Esophagus muscularis mucosa (tissue), 4 donors: ENCODE results near the gene KLHL21. TPM values are rescaled to one million over a fixed set of nuclear protein-coding genes. Genes with fewer than 3 reads are reported as not detected.

Experiments
- DNase-seq: peaks from one replicate; pipeline ENCODE4 v3.0.0-alpha.2; 2017; ENCODE audit errors: extremely low spot score
- H3K27ac ChIP-seq, 4 donors: fragments of 200-600 bp; sonication (generic); replicated peaks in 1 of 4; 1 replicate in 3 of 4; 2 replicates in 1 of 4; pipeline ENCODE4 v1.5.1; 2016 to 2019; ENCODE audit warnings: mild to moderate bottlenecking in 1 of 4
- H3K27me3 ChIP-seq, 4 donors: fragments of 200-600 bp; sonication (generic); one replicate each; pipeline versions ENCODE4 v1.5.1 to v1.6.0; 2016 to 2019
- H3K36me3 ChIP-seq, 4 donors: fragments of 200-600 bp; sonication (generic); one replicate each; pipeline ENCODE4 v1.5.1; 2016 to 2019
- H3K4me1 ChIP-seq, 4 donors: fragments of 200-600 bp; sonication (generic); one replicate each; pipeline ENCODE4 v1.5.1; 2016 to 2019
- H3K4me3 ChIP-seq, 4 donors: fragments of 200-600 bp; sonication (generic); 1 replicate in 2 of 4; 2 replicates in 2 of 4; pipeline ENCODE4 v1.5.1; 2016 to 2019; ENCODE audit warnings: mild to moderate bottlenecking in 4 of 4, moderate library complexity in 1 of 4
- H3K9me3 ChIP-seq, 4 donors: fragments of 200-600 bp; sonication (generic); 1 replicate in 3 of 4; 2 replicates in 1 of 4; pipeline ENCODE4 v1.5.1; 2016 to 2019
- CTCF ChIP-seq, 3 experiments: fragments of 200-600 bp in 2 of 3; fragments of 450-650 bp in 1 of 3; sonication (generic) in 2 of 3; IDR thresholded peaks; one replicate each; pipeline ENCODE4 v1.5.1; 2017 to 2019; ENCODE audit warnings: antibody characterized with exemption in 3 of 3, mild to moderate bottlenecking in 2 of 3, moderate library complexity in 1 of 3
- EP300 ChIP-seq: sonication (generic); formaldehyde crosslinking; IDR thresholded peaks from one replicate; pipeline ENCODE4 v1.6.1; 2017; ENCODE audit warnings: antibody characterized with exemption
- POLR2A ChIP-seq: fragments of 450-650 bp; IDR thresholded peaks from one replicate; pipeline ENCODE4 v1.6.1; 2017; ENCODE audit warnings: antibody characterized with exemption, moderate library complexity, mild to moderate bottlenecking, low read depth
- POLR2AphosphoS5 ChIP-seq, 2 donors: sonication (generic); formaldehyde crosslinking; IDR thresholded peaks; one replicate each; pipeline ENCODE4 v1.6.1; 2017; ENCODE audit warnings: antibody characterized with exemption in 2 of 2
- WGBS: methylation state at CpG from one replicate; pipeline ENCODE4 v1.1.5; 2018; 5-methylcytosine and 5-hydroxymethylcytosine counted together
- intact Hi-C: fragments of 100-400 bp; cut with DNase I; formaldehyde crosslinking; loops from one replicate; pipeline ENCODE4 v1.15.1; 2023
- total RNA-seq, 4 donors: library from RNA; depleted of rRNA; stranded (reverse); fragments of >200 nt; gene quantifications; one replicate each; pipeline versions ENCODE4 v1.1.0 to v1.2.1, GENCODE V29; 2016

The KLHL21 gene
- total RNA-seq, 4 donors from 2014 or later: 98.4 to 184 (median 130) TPM

DNA sequence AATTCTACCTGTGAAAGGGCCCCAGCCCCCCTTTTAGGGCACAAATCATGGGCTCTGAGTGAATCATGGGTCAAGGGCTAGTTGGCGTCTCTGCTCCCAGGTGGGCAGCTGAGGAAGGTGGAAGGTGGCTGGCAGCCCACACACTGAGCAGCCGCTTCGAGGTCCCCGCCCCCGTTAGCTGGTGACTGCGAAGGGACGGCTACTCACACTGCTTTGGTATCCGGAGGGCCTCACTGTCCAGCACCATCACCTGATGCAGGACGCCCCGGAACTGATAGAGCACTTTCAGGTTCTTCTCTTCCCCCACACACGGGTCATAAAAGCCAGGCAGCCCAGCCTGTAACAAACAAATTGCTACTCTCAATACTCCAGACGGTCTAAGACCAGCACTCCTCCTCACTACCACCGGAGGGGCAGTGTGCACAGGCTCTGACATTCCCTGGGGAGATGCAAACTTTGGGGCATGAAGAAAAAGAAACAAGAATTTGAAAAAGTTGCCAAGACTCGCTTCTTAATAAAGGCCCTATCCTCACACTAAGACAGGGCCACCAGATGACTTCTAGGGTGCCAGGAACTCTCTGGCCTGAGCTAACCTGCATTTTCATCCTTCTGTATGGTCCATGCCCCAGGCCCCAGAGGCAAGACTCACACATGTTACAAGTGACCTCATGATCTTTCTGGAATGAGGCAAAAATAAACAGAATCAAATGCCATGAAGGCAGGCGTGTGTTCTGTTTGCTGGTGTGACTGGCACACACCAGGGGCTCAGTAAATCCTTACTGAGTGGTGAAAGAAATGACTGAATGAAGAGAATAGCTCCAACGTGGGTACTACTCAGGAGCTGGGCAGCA is 33.5 kb upstream of the KLHL21 start:
- no peak for TF ChIP-seq EP300
- intact Hi-C loops: no loop called here
- H3K36me3 ChIP-seq: peaks cover 60 to 100% (median 96%) of the 10 kb centered on the region in 4 donors
- H3K27me3 ChIP-seq: no peaks in the 10 kb centered on the region
- no peak overlapping the region for H3K27ac ChIP-seq
- no peak overlapping the region for H3K4me3 ChIP-seq
- H3K9me3 ChIP-seq: no peaks in the 10 kb centered on the region
- DNase-seq: no peak
- 56% methylated on average over 8 of the region's 16 CpGs for WGBS
- peaks cover 0 to 12% (median 7%) of the 10 kb centered on the region in 4 donors for H3K4me1 ChIP-seq

GRCh38 chr1:6635161-6635909 is 32.7 kb upstream of the KLHL21 start:
- no peak for DNase-seq
- H3K9me3 ChIP-seq: no peaks in the 10 kb centered on the region
- no peaks in the 10 kb centered on the region for H3K27me3 ChIP-seq
- intact Hi-C loops: no loop called here
- WGBS: 86% methylated on average over 12 of the region's 20 CpGs
- TF ChIP-seq CTCF (IDR thresholded peaks at IDR 0.05) (no peak), EP300 (no peak), POLR2A (no peak), POLR2AphosphoS5 (IDR thresholded peaks at IDR 0.05) (no peak)
- peaks cover 54 to 100% (median 97%) of the 10 kb centered on the region in 4 donors for H3K36me3 ChIP-seq
- H3K27ac ChIP-seq: peak overlapping the region in 1 of 4 donors; percentile 42
- H3K4me1 ChIP-seq: peaks cover 0 to 12% (median 7%) of the 10 kb centered on the region in 4 donors
- H3K4me3 ChIP-seq: no peak overlapping the region

GRCh38 chr1:6634371-6635052 is 31.8 kb upstream of the KLHL21 start:
- H3K27ac ChIP-seq: peak overlapping the region in 1 of 4 donors; percentile 42
- H3K36me3 ChIP-seq: peaks cover 54 to 100% (median 97%) of the 10 kb centered on the region in 4 donors
- H3K27me3 ChIP-seq: no peaks in the 10 kb centered on the region
- intact Hi-C loops: no loop called here
- 72% methylated on average over 23 of the region's 29 CpGs for WGBS
- H3K9me3 ChIP-seq: no peaks in the 10 kb centered on the region
- no peak for DNase-seq
- no peak overlapping the region for H3K4me3 ChIP-seq
- no peak for TF ChIP-seq POLR2A
- TF ChIP-seq CTCF (IDR thresholded peaks at IDR 0.05): peak; percentile 48 to 64 (median 59)
- peak; percentile 26 to 40 for TF ChIP-seq POLR2AphosphoS5 (IDR thresholded peaks at IDR 0.05)
- peaks cover 0 to 15% (median 7%) of the 10 kb centered on the region in 4 donors for H3K4me1 ChIP-seq

DNA sequence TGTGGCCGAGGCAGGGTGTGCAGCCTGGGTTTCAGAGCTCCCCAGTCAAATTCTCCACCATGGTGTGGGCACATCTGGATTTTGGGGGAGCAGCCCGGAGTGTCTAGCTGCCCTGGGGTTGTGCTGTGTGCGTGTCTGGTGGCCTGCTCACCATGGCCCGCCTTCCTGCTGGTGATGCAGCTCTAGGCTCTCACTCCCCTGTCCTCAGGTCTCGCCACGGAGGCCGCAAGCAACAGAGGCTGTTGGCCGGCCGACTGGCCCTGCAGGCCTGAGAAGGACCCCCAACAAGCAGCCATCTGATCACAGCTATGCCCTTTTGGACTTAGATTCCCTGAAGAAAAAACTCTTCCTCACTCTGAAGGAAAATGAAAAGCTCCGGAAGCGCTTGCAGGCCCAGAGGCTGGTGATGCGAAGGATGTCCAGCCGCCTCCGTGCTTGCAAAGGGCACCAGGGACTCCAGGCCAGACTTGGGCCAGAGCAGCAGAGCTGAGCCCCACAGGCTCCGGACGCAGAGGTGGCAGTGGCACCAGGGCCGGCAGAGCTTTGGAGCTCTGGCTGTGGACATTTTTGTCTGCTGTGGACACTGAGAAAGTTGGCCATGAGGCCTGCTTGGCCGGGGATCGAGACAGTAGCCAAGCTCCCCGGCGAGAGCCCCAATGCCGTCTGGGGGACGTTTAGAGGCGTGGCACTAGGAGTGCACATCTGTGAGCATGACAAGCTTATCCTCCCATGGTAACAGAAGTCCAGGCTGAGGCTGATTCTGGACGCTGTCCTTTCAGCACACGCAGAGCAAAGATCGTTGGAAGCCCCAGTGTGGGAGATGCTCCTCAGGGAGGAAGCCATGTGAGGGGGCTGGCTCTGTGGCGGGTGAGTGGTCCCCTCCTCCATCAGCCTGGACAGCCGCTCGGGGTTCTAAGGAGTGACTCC is 30.2 kb upstream of the KLHL21 start:
- TF ChIP-seq EP300 (no peak), POLR2AphosphoS5 (IDR thresholded peaks at IDR 0.05) (peak in 1 of 2 donors; percentile 8)
- intact Hi-C loops: no loop called here
- Histone ChIP-seq H3K9me3 (no peaks in the 10 kb centered on the region), H3K27ac (no peak overlapping the region), H3K4me1 (peaks cover 0 to 29% (median 12%) of the 10 kb centered on the region in 4 donors), H3K36me3 (peaks cover 67 to 100% (median 99%) of the 10 kb centered on the region in 4 donors), H3K27me3 (no peaks in the 10 kb centered on the region), H3K4me3 (no peak overlapping the region)
- WGBS: 84% methylated on average over 9 of the region's 30 CpGs
- DNase-seq: no peak

DNA sequence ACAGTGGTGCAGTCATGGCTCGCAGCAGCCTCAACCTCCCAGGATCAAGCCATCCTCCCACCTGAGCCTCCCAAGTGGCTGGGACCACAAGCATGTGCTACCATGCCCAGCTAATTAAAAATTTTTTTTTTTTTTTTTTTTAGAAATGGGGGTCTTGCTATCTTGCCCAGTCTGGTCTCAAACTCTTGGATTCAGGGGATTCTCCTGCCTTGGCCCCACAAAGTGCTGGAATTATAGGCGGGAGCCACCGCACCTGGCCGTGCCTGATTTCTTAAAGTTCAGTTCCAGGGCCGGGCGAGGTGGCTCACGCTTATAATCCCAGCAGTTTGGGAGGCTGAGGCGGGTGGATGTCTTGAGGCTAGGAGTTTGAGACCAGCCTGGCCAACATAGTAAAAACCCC is 28.4 kb upstream of the KLHL21 start:
- intact Hi-C loops: no loop called here

More for the DNA sequence above, 28.4 kb upstream of the KLHL21 start:
- H3K4me3 ChIP-seq: no peak overlapping the region
- H3K4me1 ChIP-seq: peaks cover 7 to 44% (median 27%) of the 10 kb centered on the region in 4 donors
- peaks cover 51 to 92% (median 86%) of the 10 kb centered on the region in 4 donors for H3K36me3 ChIP-seq
- no peak for TF ChIP-seq EP300
- TF ChIP-seq POLR2AphosphoS5 (IDR thresholded peaks at IDR 0.05): no peak
- no peak for TF ChIP-seq POLR2A
- TF ChIP-seq CTCF (IDR thresholded peaks at IDR 0.05): no peak
- DNase-seq: no peak
- H3K27me3 ChIP-seq: no peaks in the 10 kb centered on the region
- H3K27ac ChIP-seq: no peak overlapping the region
- WGBS: 96% methylated on average over 8 of the region's 8 CpGs
- no peaks in the 10 kb centered on the region for H3K9me3 ChIP-seq
